ENCODE measurements around the gene MKRN1. TPM values are rescaled to one million over a fixed set of nuclear protein-coding genes. Genes with fewer than 3 reads are reported as not detected.

MKRN1 gene
- 51.4 to 58.8 TPM (median 56.4 TPM) in 5 replicates for total RNA-seq (2022; extraction: Qiagen RNA extraction; ENCODE audit: low read depth)

GRCh38 chr7:140479062-140479738 is at the start of gene MKRN1:
Gene MKRN1, minus strand, starts transcription at chr7:140479505. Its CDS starts 161 bp downstream, at chr7:140479344.

GRCh38 chr7:140403878-140404564 is 75.3 kb downstream of the MKRN1 start, which contains the start of gene RAB19:
Gene RAB19, plus strand, starts transcription at chr7:140404058. Its CDS starts 3,589 bp downstream, at chr7:140407647.

Other genes starting within 250 kb of the MKRN1 start
- gene SLC37A3, start 81.0 kb downstream of the MKRN1 start, total RNA-seq (2022; extraction: Qiagen RNA extraction; ENCODE audit: low read depth): 26.4 to 30.6 TPM (median 26.9 TPM) in 5 replicates
- not detected in 5 replicates for gene RAB19, start 75.4 kb downstream of the MKRN1 start, total RNA-seq (2022; extraction: Qiagen RNA extraction; ENCODE audit: low read depth)
- 0.51 to 0.90 TPM (median 0.60 TPM) in 5 replicates for gene DENND2A, start 161.3 kb upstream of the MKRN1 start, total RNA-seq (2022; extraction: Qiagen RNA extraction; ENCODE audit: low read depth)
- 15.3 to 19.9 TPM (median 19.8 TPM) in 5 replicates for gene ADCK2, start 193.4 kb upstream of the MKRN1 start, total RNA-seq (2022; extraction: Qiagen RNA extraction; ENCODE audit: low read depth)
- gene NDUFB2, start 217.2 kb upstream of the MKRN1 start, total RNA-seq (2022; extraction: Qiagen RNA extraction; ENCODE audit: low read depth): 377 to 434 TPM (median 394 TPM) in 5 replicates